ENCODE measurements around the gene DDR2. TPM values are rescaled to one million over a fixed set of nuclear protein-coding genes. Genes with fewer than 3 reads are reported as not detected.
"Not testable (repeated sequence)": the region's sequence is repeated elsewhere in the genome, so short reads cannot be mapped to it uniquely, and the experiment has no call there.

Gene DDR2
- polyA plus RNA-seq, 4 donors: 17.5 to 91.3 (median 26.7) TPM

- no peak for DNase-seq (ENCODE audit: low read depth in 4 of 4, low spot score in 3 of 4)
These were observed 85.4 kb downstream of the DDR2 start for GRCh38 chr1:162717548-162718184.

GRCh38 chr1:162719678-162720077, 87.4 kb downstream of the DDR2 start:
- DNase-seq (ENCODE audit: low read depth in 4 of 4, low spot score in 3 of 4): no peak

GRCh38 chr1:162720996-162721395, 88.7 kb downstream of the DDR2 start:
- DNase-seq (ENCODE audit: low read depth in 4 of 4, low spot score in 3 of 4): no peak

- no peak for DNase-seq (ENCODE audit: low read depth in 4 of 4, low spot score in 3 of 4)
These were observed 89.2 kb downstream of the DDR2 start for GRCh38 chr1:162721471-162721870.

GRCh38 chr1:162722036-162722435, 89.8 kb downstream of the DDR2 start:
- no peak for DNase-seq (ENCODE audit: low read depth in 4 of 4, low spot score in 3 of 4)

GRCh38 chr1:162724583-162725120, 92.4 kb downstream of the DDR2 start:
- no peak for DNase-seq (ENCODE audit: low read depth in 4 of 4, low spot score in 3 of 4)

- no peak for DNase-seq (ENCODE audit: low read depth in 4 of 4, low spot score in 3 of 4)
These were observed 93.1 kb downstream of the DDR2 start for GRCh38 chr1:162725301-162725837.

- peak in 1 of 4 donors; percentile 15 for DNase-seq (ENCODE audit: low read depth in 4 of 4, low spot score in 3 of 4)
These were observed 94.3 kb downstream of the DDR2 start for GRCh38 chr1:162726555-162726954.

- DNase-seq (ENCODE audit: low read depth in 4 of 4, low spot score in 3 of 4): not testable (repeated sequence)
These were observed 95.2 kb downstream of the DDR2 start for GRCh38 chr1:162727493-162727892.

GRCh38 chr1:162728573-162728972, 96.3 kb downstream of the DDR2 start:
- no peak for DNase-seq (ENCODE audit: low read depth in 4 of 4, low spot score in 3 of 4)

- not testable (repeated sequence) for DNase-seq (ENCODE audit: low read depth in 4 of 4, low spot score in 3 of 4)
These were observed 97.0 kb downstream of the DDR2 start for GRCh38 chr1:162729195-162729774.

GRCh38 chr1:162732094-162732493, 99.8 kb downstream of the DDR2 start:
- no peak for DNase-seq (ENCODE audit: low read depth in 4 of 4, low spot score in 3 of 4)

GRCh38 chr1:162732566-162733335, 100.5 kb downstream of the DDR2 start:
- DNase-seq (ENCODE audit: low read depth in 4 of 4, low spot score in 3 of 4): no peak

GRCh38 chr1:162733336-162733590, 101.0 kb downstream of the DDR2 start:
- no peak for DNase-seq (ENCODE audit: low read depth in 4 of 4, low spot score in 3 of 4)

- DNase-seq (ENCODE audit: low read depth in 4 of 4, low spot score in 3 of 4): no peak
These were observed 101.8 kb downstream of the DDR2 start for GRCh38 chr1:162734047-162734446.

GRCh38 chr1:162736184-162736583, 103.9 kb downstream of the DDR2 start:
- DNase-seq (ENCODE audit: low read depth in 4 of 4, low spot score in 3 of 4): no peak

GRCh38 chr1:162736633-162737067, 104.4 kb downstream of the DDR2 start:
- DNase-seq (ENCODE audit: low read depth in 4 of 4, low spot score in 3 of 4): no peak

GRCh38 chr1:162740755-162741154, 108.5 kb downstream of the DDR2 start:
- no peak for DNase-seq (ENCODE audit: low read depth in 4 of 4, low spot score in 3 of 4)

GRCh38 chr1:162741574-162741973, 109.3 kb downstream of the DDR2 start:
- DNase-seq (ENCODE audit: low read depth in 4 of 4, low spot score in 3 of 4): no peak

- DNase-seq (ENCODE audit: low read depth in 4 of 4, low spot score in 3 of 4): not testable (repeated sequence)
These were observed 114.1 kb downstream of the DDR2 start for GRCh38 chr1:162746264-162746942.

All from left renal pelvis (tissue), 4 donors.